HG02610 (cell line): Measurements from ENCODE around the gene CCL16.
"Not testable (repeated sequence)": the region's sequence is repeated elsewhere in the genome, so short reads cannot be mapped to it uniquely, and the experiment has no call there.

Experiments
- ATAC-seq: cut with Tn5 transposase; IDR thresholded peaks from one replicate; pipeline ENCODE4 v1.9.1; 2021; ENCODE audit warnings: mild to moderate bottlenecking, moderate library complexity; ENCODE audit not compliant: unreplicated experiment

Gene CCL16, protein sequence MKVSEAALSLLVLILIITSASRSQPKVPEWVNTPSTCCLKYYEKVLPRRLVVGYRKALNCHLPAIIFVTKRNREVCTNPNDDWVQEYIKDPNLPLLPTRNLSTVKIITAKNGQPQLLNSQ

DNA sequence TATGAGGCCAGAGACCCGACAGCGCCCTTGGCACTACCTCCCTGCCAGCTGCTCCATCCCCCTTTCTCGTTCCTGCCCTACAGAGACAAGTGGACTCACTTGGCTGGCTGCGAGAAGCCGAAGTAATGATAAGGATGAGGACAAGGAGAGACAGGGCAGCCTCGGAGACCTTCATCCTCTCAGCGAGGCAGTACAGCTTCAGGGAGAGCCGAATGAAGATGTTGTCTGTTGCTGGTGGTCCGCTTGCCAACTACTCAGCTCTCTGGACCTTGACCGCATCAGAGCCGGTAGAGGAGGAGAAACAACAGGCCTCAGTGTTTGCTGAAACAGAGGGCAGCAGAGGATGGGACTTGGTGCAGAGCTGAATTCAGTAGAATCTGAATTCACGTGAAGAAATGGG is at the start of gene CCL16:
CCL16 (minus strand) TSS at position 252 of the 400 bp plus-strand sequence; CDS start at position 175, 77 bp downstream.
- ATAC-seq, result no peak

DNA sequence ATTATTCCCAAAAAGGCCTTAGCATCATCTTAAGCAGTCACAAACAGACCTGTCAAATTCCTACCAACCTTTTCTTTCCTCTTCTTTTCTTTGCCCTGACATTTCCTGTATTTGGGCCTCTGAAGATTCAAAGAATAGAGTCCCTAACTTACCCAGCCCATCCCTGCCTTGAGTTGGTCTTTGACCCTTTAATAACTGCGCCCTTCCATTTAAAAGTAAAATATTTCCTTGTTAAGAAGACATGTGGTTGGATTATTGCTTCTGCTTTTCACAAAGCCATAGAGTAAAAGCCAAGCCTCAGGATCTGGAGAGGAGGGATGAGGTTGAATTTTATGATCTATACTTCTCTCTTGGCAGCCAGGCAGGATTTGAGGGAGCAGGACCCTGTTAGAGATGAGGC is 49.7 kb upstream of the CCL16 start:
- no peak for ATAC-seq

DNA sequence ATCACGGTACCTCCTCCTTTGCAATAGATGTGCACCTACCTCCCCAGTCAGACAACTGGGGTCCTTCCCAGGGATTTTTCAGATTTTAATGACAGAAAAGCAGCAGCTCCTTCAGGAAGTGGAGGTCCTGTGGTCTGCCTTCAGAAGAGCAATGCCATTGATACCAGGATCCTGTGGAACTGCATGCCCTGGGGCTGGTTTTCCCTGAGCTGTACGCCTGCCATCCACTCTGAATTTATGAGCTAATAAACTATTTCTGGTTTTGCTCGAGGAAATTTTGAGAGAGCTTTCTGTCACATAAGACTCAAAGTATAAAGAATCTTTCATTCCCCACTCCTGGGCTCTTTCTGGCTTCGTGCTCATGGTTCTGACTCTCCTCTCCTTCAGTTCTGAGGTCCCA is 46.5 kb upstream of the CCL16 start:
- no peak for ATAC-seq

DNA sequence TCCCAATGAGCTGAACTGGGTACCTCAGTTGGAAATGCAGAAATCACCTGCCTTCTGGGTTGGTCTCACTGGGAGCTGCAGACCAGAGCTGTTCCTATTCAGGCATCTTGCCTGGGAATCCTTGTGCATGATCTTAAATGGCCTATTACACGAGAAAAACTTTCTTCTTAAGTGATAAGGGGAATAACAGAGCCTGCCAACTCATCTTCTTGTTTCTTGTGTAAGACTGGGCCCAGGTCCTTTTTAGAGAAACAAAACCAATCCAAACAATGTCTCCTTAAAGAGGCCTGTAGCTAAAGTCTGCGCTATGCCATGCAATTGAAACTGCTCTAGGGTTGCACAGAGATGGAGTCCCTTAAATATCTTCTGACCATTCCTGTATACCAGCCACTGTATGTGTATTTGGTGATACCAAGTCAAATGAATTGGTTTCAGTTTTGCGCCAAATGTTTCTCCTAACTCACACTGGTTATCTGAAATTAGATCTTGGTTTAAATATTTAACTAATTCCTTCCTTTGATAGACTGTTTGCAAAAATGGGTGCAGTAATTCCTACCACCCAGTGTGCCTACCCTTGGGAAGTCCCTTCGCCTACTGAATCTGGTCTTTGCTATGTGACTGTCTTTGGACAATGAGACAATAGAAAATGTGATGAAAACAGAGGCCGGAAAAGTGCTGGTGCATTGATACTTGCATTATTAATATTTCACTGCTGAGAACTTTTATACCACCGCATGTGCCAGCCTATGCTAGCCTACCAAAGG is 43.0 kb upstream of the CCL16 start:
- ATAC-seq, result no peak

DNA sequence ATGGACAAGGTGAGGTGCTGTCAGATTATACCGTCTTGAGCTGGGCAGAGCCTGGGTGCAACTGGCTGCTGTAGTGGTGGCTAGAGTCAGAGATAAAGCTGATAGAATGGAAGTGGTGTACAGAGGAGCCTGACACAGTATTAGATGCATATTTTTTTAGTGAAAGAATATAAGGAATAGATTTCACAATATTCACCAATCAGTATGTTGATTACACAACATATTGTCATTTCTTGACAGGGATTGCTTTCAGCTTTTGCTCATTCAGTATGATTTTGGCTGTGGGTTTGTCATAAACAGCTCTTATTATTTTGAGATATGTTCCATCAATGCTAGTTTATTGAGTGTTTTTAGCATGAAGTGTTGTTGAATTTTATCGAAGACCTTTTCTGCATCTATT is 38.1 kb upstream of the CCL16 start:
- ATAC-seq, result no peak

DNA sequence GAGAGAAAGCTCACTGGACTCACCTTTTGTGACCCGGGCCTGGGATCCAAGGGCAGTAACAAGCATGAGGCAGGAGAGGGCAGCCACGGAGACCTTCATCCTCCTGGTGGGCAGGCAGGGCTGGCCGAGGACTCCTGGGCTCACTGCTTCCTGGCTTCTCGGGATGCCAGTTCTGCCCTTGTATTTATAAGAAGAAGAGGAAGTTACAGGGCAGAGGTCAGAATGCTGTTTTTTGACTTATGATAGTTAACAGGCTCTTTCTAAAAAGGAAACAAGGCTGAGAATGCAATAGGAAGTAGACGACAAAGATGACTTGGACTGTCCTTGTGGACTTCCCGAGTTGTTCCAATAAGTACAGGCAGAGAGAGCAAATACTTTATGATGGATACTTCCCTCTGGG is 36.5 kb upstream of the CCL16 start, which contains the start of gene CCL23:
CCL23 (minus strand) TSS at position 174 of the 400 bp plus-strand sequence; CDS start at position 99, 75 bp downstream.
- no peak for ATAC-seq

DNA sequence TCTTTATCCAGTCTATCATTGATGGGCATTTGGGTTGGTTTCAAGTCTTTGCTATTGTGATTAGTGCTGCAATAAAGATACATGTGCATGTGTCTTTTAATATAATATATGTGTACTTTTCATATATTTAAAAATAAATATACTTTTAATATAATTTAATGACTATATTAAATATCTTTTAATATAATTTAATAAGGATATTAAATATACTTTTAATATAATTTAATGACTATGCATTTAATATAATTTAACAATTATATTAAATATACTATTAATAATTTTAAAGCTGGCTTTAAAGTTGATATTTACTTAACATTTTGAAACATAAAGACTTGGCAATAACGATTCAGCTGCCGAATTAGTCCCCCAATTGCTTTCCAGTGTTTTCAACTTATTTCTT is 35.3 kb upstream of the CCL16 start:
- ATAC-seq, result no peak

DNA sequence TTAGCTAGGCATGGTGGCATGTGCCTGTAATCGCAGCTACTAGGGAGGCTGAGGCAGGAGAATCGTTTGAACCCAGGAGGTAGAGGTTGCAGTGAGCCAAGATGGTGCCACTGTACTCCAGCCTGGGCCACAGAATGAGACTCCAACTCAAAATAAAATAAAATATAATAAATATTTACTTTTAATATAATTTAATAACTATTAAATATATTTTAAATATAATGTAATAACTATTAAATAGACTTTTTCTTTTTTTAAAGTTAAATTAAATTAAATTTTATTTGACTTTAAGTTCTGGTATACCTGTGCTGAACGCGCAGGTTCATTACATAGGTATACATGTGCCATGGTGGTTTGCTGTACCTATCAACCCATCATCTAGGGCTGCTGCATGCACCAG is 34.6 kb upstream of the CCL16 start:
- ATAC-seq, result not testable (repeated sequence)

DNA sequence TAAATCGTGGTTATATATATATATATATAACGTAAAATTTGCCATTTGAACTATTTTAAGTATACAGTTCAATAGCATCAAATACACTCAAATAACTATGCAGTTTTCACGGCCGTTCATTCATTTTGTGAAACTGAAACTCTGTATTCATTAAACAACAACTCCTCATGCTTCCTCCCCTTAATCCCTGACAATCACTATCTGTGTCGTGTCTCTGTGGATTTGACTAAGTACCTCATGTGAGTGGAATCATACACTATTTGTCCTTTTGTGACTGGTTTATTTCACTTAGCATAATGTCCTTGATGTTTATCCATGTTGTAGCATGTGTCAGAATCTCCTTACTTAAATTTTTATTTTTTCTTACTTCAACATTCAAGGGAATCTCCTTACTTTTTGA is 33.6 kb upstream of the CCL16 start:
- no peak for ATAC-seq

DNA sequence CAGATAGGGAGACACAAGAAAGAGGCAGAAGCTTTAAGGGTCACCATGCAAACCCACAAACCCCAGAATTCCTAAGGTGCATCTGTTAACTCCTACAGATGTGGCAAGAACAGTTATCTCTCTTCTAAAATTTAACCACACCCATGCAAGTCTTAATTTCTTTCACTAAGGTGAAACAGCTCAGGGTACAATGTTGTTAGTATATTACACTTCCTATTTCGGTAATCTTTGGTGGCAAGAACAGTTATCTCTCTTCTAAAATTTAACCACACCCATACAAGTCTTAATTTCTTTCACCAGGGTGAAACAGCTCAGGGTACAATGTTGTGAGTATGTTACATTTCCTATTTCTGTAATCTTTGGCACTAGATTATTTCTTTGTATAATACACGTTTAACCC is 29.9 kb upstream of the CCL16 start:
- ATAC-seq, result no peak

DNA sequence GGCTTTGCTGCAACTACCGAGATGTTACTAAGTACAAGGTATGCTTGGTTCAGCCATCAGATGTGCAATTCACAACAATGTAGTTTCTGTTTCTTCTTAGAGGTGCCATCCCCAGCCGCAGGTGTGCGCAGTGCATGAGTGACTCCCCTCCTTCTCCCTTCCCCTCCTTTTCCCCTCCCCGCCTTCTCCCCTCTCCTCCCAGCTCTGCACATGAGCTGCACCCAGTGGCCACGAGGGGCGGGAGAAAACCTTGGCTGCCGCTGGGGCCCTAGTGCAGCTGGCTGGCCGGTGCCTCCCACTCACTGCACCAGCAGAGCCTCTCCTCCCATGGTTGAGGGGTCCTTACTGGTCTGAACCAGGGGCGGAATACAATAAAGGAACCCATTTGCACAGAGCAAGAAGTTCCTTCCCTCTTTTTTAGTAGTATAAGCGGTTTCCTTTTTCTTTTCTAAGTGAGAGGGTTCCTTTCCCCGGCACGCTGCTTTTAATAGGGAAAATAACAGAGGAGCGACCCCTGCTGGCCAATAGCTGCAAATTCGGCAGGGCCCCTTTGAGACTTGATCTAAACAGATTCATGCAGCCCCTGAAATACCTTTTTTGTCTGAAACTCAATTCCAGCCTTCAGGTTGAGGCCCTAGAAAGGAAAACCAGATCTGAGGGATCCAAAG is 27.8 kb upstream of the CCL16 start:
- ATAC-seq, result no peak

DNA sequence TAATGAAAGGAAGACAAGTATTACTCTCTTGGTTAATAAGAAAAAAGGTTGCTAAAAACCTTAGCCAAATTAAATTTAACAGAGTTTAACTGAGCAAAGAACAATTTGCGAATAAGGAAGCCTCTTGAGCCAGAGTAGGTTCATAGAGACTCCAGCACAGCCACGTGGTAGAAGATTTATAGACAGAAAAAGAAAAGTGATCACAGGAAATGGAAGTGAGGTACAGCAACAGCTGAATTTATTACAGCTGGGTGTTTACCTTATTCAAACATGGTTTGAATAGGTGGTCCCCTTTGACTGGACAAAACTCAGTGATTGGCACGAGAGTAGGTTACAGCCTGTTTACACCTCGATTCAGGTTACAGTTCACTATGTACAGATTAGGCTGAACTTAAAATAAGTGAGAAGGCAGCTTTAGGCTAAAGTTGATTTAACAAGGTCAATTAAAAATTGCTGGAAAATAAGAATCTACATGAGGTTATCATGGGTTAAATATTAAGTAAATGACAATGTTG is 23.4 kb upstream of the CCL16 start:
- no peak for ATAC-seq

DNA sequence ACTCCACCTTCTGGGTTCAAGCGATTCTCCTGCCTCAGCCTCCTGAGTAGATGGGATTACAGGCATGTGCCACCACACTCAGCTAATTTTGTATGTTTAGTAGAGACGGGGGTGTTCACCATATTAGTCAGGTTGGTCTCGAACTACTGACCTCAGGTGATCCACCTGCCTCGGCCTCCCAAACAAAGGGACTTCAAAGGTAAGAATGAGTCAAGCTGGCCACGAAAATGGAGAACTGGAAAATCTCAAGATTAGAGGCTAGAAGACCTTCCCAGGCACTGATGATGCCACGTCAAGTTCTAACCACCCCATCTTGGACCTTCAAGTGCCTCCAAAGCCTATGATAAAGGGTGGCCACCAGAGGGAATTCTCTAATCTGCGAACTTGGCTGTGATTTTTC is 21.3 kb upstream of the CCL16 start:
- ATAC-seq, result peak; percentile 36

DNA sequence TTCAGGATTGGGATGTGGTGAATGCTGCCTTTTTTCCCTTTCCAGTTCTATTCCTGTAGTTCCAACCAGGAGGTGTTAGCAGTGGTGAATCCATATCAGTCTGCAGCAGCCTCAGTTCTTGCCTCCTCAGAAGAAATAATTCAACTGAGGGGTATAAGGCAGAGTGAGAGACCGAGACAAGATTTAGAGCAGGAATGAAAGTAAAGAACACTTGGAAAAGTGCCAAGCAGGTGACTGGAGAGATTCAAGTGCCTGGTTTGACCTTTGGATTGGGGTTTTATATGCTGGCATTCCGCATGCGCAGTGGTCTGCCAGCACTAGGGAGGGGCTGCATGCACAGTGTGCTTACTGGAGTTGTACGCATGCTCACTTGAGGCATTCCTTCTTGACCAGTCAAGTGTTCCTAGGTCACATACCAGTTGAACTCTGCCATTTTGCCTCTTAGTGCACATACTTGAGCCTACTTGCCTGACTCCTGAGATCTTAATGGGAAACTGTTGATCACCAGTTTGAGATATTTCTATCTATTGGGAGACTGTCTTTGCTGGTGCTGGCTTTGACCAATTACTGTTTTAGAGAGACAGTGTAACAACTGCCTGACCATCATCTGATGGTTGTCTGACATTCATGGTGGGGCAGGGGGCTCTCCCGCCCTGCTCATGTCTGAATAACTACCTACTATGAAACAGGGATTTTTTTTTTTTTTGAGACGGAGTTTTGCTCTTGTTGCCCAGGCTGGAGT is 20.7 kb upstream of the CCL16 start:
- ATAC-seq, result no peak

DNA sequence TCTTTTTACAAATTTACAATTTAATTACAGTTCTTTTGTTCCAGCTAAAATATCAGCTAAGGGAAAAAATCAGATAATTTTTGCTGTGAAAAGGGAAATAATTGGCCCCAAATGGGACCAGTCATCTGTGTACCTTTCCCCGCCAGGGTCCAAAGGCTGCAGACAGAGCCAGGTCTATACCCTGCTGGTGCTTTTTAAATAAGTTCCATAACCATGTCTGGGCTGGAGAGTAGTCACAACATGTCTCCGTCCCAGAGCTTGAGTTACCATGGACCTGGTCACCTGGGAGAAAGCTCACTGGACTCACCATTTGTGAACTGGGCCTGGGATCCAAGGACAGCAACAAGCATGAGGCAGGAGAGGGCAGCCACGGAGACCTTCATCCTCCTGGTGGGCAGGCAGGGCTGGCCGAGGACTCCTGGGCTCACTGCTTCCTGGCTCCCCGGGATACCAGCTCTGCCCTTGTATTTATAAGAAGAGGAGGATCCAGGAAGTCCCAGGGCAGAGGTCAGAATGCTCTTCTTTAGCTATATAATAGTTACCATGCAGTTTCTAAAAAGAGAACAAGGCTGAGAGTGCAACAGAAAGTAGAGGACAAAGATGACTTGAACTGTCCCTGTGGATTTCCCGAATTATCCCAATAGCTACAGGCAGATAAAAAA is 19.9 kb upstream of the CCL16 start, which contains the start of gene CCL15:
CCL15 (minus strand) TSS at position 444 of the 662 bp plus-strand sequence; CDS start at position 383, 61 bp downstream.
- no peak for ATAC-seq

DNA sequence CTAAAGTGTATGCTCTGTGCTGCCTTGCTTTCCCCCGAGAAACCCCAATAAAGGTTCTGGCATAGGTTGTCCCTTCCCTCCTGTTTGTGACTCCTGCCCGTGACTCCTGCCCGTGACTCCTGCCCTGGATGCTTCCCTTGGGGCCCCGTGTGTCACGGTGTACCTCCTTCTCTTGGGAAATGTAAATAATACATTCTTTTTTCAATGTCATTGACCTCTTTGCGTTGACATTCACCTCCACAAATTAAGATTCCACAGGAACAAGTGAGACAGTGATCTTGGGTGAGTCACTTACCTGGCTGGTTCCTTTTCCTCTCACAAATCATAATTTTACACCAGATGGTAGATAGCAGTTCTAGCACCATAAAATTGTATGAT is 19.4 kb upstream of the CCL16 start:
- ATAC-seq, result no peak

DNA sequence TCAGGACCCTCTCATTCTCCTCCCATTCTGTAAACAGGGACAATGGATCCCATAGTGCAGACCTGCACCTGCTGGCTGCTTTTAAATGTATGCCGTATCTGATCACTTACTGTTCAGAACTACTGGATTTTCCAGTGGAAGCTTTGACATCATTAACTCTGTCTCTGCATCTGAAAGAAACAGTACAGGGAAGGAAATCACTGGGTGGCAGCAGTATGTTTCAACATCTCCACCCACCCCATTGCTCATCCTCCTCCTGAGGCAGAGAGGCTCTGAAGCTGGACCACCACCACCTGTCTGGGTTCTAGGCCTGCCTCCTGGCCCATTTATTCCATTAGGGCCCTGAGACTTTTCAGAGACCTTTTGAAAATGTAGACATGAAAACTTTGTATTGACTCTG is 17.5 kb upstream of the CCL16 start:
- no peak for ATAC-seq

DNA sequence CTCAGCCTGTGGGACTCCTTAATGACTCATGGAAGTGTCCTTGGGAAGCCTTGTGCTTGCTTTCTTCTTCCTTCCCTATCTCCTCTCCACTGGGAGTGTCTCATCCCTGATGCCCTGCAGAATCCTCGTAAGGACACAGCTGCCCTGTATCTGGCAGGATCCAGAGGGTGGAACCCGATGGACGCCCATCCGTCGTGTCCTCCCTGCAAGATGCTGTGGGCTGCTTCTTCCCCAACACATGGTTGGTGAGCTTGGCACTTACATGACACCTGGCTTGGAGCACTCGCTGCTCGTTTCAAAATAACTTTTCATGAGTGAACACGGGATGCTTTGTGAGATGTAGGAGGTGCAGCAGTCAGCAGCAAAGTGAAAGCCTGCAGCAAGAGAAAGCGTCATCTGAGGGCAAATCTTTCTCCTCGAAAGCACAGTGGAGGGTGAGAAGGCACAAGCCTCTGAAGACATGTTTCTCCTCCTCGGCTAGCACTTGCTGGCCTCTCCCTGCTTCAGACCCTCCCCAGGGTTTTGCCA is 16.8 kb upstream of the CCL16 start:
- ATAC-seq, result no peak

DNA sequence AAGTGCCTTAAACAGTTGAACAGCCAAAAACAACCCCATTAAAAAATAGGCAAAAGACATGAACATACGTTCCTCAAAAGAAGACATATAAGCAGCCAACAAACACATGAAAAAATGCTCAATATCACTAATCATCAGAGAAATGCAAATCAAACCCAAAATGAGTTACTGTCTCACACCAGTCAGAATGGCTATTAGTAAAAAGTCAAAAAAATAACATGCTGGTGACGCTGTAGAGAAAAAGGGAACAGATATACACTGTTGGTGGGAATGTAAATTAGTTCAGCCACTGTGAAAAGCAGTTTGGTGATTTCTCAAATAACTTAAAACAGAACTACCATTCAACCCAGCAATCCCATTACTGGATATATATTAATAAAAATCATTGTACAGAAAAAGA is 14.0 kb upstream of the CCL16 start:
- not testable (repeated sequence) for ATAC-seq

DNA sequence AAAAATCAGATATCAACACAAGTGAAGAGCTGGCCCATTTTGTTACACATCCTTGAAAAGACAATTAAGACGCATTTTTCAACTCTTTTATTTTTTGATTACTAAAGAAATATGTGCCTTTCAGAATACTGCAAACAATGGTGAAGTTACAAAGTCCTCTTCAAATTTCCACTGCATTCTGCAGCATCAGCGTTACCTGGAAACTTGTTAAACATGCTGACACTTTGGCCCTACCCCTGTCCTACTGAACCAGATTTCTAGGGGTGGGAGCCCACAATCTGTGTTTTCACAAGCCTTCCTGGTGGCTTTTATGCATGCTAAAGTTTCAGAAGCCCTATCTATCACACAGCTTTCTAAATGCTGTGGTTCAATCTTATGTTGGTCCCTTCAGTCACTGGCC is 9.8 kb upstream of the CCL16 start:
- no peak for ATAC-seq
